ENCODE data around the gene ADGRG6.

Gene ADGRG6

DNA sequence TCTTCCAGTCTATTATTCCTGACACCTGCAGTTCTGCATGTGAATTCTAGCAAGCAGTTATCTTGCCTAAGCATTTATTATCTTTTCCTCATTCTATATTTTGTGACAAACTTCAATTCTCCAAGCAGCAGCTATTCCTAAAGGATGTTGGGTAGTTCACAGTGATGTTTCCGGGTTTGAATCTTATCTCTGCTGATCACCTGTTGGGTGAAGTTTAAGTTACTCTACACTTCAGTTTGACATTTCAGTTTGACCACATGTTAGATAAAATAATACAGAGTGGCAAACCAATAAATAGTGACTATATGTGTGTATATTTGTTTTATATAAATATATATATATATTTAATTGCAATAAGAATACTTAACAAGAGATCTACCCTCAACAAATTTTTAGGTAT lies 168.6 kb downstream of the ADGRG6 start:
- no peak overlapping the region for H3K4me3 ChIP-seq (ENCODE audit: low read length)
- H3K4me1 ChIP-seq (ENCODE audit: low read length), result no peaks in the 10 kb centered on the region
- H3K9me3 ChIP-seq (replicated peaks; ENCODE audit: insufficient read depth, low read length), result no peaks in the 10 kb centered on the region
- no peak for DNase-seq
- no peak overlapping the region for H3K9ac ChIP-seq (ENCODE audit: low read length)
- H3K9me2 ChIP-seq (replicated peaks; ENCODE audit: insufficient read depth, low read length), result no peaks in the 10 kb centered on the region
- no peak overlapping the region for H2AFZ ChIP-seq (ENCODE audit: low read length)
- TF ChIP-seq EZH2phosphoT487 (IDR thresholded peaks at IDR 0.05; ENCODE audit: low read length) (no peak), EZH2 (optimal IDR thresholded peaks at IDR 0.05; ENCODE audit: low read depth, low read length) (no peak)
- TF ChIP-seq, protein P1, sequence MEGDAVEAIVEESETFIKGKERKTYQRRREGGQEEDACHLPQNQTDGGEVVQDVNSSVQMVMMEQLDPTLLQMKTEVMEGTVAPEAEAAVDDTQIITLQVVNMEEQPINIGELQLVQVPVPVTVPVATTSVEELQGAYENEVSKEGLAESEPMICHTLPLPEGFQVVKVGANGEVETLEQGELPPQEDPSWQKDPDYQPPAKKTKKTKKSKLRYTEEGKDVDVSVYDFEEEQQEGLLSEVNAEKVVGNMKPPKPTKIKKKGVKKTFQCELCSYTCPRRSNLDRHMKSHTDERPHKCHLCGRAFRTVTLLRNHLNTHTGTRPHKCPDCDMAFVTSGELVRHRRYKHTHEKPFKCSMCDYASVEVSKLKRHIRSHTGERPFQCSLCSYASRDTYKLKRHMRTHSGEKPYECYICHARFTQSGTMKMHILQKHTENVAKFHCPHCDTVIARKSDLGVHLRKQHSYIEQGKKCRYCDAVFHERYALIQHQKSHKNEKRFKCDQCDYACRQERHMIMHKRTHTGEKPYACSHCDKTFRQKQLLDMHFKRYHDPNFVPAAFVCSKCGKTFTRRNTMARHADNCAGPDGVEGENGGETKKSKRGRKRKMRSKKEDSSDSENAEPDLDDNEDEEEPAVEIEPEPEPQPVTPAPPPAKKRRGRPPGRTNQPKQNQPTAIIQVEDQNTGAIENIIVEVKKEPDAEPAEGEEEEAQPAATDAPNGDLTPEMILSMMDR (IDR thresholded peaks at IDR 0.05; ENCODE audit: low read length), result no peak
- H3K36me3 ChIP-seq (replicated peaks; ENCODE audit: insufficient read depth, low read length), result no peaks in the 10 kb centered on the region
- H4K20me1 ChIP-seq (ENCODE audit: insufficient read depth, low read length), result no peaks in the 10 kb centered on the region
- no peaks in the 10 kb centered on the region for H3K27me3 ChIP-seq (replicated peaks; ENCODE audit: insufficient read depth, low read length)
- no peak overlapping the region for H3K4me2 ChIP-seq (ENCODE audit: low read depth, low read length)
- H3F3A ChIP-seq (ENCODE audit: insufficient read depth, low read length), result no peaks in the 10 kb centered on the region
- no peaks in the 10 kb centered on the region for H3K79me2 ChIP-seq (ENCODE audit: low read length)
- no peak overlapping the region for H3K27ac ChIP-seq (ENCODE audit: low read length)

GRCh38 chr6:142474531-142475289 lies 172.9 kb downstream of the ADGRG6 start:
- Histone ChIP-seq H3K36me3 (replicated peaks; ENCODE audit: insufficient read depth, low read length) (no peaks in the 10 kb centered on the region), H3K9me2 (replicated peaks; ENCODE audit: insufficient read depth, low read length) (no peaks in the 10 kb centered on the region), H3F3A (ENCODE audit: insufficient read depth, low read length) (no peaks in the 10 kb centered on the region), H3K4me2 (ENCODE audit: low read depth, low read length) (no peak overlapping the region), H3K4me1 (ENCODE audit: low read length) (no peaks in the 10 kb centered on the region), H3K27me3 (replicated peaks; ENCODE audit: insufficient read depth, low read length) (no peaks in the 10 kb centered on the region), H3K79me2 (ENCODE audit: low read length) (no peaks in the 10 kb centered on the region), H3K9me3 (replicated peaks; ENCODE audit: insufficient read depth, low read length) (no peaks in the 10 kb centered on the region), H4K20me1 (ENCODE audit: insufficient read depth, low read length) (no peaks in the 10 kb centered on the region), H3K4me3 (ENCODE audit: low read length) (no peak overlapping the region), H2AFZ (ENCODE audit: low read length) (no peak overlapping the region), H3K27ac (ENCODE audit: low read length) (no peak overlapping the region), H3K9ac (ENCODE audit: low read length) (no peak overlapping the region)
- peak; percentile 14 for DNase-seq
- TF ChIP-seq EZH2 (optimal IDR thresholded peaks at IDR 0.05; ENCODE audit: low read depth, low read length), result no peak
- TF ChIP-seq, protein P1 (IDR thresholded peaks at IDR 0.05; ENCODE audit: low read length), result peak; percentile 51

GRCh38 chr6:142476452-142476851 lies 174.6 kb downstream of the ADGRG6 start:
- H3K9ac ChIP-seq (ENCODE audit: low read length), result no peak overlapping the region
- H2AFZ ChIP-seq (ENCODE audit: low read length), result no peak overlapping the region
- H3K36me3 ChIP-seq (replicated peaks; ENCODE audit: insufficient read depth, low read length), result no peaks in the 10 kb centered on the region
- H3K27ac ChIP-seq (ENCODE audit: low read length), result no peak overlapping the region
- no peak overlapping the region for H3K4me2 ChIP-seq (ENCODE audit: low read depth, low read length)
- no peaks in the 10 kb centered on the region for H3K27me3 ChIP-seq (replicated peaks; ENCODE audit: insufficient read depth, low read length)
- no peaks in the 10 kb centered on the region for H3K9me3 ChIP-seq (replicated peaks; ENCODE audit: insufficient read depth, low read length)
- H4K20me1 ChIP-seq (ENCODE audit: insufficient read depth, low read length), result no peaks in the 10 kb centered on the region
- no peak for DNase-seq
- no peaks in the 10 kb centered on the region for H3K79me2 ChIP-seq (ENCODE audit: low read length)
- TF ChIP-seq EZH2phosphoT487 (IDR thresholded peaks at IDR 0.05; ENCODE audit: low read length) (no peak), EZH2 (optimal IDR thresholded peaks at IDR 0.05; ENCODE audit: low read depth, low read length) (no peak)
- TF ChIP-seq, protein P1 (IDR thresholded peaks at IDR 0.05; ENCODE audit: low read length), result no peak
- H3K4me1 ChIP-seq (ENCODE audit: low read length), result no peaks in the 10 kb centered on the region
- H3K9me2 ChIP-seq (replicated peaks; ENCODE audit: insufficient read depth, low read length), result no peaks in the 10 kb centered on the region
- no peaks in the 10 kb centered on the region for H3F3A ChIP-seq (ENCODE audit: insufficient read depth, low read length)
- H3K4me3 ChIP-seq (ENCODE audit: low read length), result no peak overlapping the region

Data from MM.1S (cell line).